GM18519 (cell line): ENCODE data around the gene STIM1.
"Not testable (repeated sequence)": the region's sequence is repeated elsewhere in the genome, so short reads cannot be mapped to it uniquely, and the experiment has no call there.

ENCODE experiments used
- ATAC-seq: cut with Tn5 transposase; IDR thresholded peaks from one replicate; pipeline ENCODE4 v1.9.1; 2021; ENCODE audit warnings: mild to moderate bottlenecking, moderate library complexity; ENCODE audit not compliant: unreplicated experiment, low FRiP score

The STIM1 gene

DNA sequence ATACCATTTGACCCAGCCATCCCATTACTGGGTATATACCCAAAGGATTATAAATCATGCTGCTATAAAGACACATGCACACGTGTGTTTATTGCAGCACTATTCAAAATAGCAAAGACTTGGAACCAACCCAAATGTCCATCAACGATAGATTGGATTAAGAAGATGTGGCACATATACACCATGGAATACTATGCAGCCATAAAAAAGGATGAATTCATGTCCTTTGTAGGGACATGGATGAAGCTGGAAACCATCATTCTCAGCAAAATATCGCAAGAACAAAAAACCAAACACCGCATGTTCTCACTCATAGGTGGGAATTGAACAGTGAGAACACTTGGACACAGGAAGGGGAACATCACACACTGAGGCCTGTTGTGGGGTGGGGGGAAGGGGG lies 197.7 kb downstream of the STIM1 start:
- not testable (repeated sequence) for ATAC-seq

DNA sequence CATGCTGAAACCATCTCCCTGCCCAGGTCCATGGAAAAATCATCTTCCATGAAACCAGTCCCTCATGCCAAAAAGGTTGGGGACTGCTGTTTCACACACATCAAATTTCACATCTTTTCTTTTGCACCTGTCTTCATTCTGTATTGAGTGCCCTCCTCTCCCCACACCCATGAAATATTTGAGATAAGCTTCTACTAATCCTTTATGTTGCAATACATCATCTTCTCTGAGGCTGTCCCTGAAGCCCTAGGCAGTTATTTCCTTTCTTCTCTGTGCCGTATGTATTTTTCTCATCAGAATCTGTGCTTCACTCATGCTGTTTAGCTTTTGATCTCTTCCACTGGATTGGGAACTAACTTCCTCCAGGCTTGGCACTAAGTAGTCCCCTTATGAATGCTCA lies 199.2 kb downstream of the STIM1 start:
- ATAC-seq: no peak

DNA sequence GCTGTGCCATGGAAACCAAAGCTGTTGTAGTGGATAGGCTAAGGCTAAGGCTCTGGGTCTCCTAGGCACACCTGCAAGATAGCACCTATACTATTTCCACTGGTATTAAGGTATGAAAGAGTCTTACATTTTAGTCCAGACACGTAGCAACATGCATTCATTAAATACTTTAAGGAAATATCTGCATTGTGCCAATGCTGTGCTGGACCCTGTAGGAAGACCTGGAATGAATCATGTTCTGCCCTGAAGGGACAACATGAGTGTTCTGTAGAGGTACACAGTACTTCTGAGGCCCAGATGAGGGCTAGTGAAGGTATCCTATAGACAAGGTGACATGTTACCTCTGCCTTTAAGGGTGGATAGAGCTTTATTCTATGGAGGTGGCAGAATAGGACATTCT lies 204.0 kb downstream of the STIM1 start:
- no peak for ATAC-seq

DNA sequence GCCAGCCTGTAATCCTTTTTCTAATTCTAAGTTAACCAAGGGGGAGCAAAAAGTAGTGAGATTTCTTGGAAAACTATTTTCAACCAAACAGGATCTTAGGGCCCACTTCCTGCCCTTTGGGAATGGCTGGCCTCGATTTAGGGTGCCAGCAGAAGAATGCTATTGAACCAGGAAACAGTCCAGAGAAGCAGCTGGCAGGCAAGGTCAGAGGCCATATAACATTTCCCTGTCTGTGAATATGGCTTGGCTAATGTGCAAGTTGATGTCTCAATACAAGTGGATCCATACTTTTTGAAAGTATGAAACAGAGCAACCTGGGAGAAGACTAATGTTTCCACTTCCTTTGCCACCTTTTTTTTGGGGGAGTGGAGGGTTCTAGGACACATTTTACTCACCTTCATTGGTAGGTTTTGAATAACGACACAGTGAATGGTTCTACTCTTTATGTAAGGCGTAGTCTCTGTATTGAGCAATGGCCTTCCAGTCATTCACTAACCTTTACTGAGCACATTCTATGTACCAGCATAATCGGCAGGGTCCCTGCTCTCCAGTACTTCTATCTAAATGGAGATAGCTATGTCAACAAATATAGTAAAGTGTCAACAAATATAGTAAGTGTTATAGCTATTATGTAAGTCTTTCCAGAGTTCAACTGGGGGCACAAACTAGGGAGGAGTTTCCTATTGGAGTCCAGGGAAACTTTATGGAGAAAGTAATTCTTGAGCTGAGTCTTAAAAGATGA lies 204.9 kb downstream of the STIM1 start:
- no peak for ATAC-seq

DNA sequence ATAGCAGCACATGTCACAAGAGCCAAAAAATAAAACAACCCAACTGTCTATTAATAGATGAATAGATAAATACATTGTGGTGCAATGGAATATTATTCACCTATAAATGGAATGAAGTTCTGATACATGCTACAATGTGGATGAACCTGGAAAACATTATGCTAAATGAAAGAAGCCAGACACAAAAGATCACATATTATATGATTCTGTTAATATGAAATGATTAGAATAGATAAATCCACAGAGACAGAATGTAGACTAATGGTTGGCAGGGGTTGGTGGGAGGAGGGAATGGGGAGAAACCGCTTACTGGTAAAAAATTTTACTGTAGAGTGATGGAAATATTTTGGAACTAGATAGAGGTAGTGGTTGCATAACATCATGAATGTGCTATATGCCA lies 206.2 kb downstream of the STIM1 start:
- ATAC-seq: no peak

DNA sequence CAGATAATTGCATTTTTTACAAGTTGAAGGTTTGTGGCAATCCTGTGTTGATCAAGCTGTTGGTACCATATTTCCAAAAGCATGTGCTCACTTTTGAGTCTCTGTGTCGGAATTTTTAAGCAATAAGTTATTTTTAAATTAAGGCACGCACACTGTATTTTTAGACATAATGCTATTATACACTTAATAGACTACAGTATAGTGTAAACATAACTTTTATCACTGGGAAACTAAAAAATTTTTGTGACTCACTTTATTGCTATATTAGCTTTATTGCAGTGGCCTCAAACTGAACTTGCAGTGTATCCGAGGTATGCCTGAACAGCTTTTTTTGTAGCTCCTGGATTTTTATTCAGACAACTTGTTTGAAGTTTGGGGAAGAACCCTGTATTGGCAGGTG lies 207.9 kb downstream of the STIM1 start:
- no peak for ATAC-seq

DNA sequence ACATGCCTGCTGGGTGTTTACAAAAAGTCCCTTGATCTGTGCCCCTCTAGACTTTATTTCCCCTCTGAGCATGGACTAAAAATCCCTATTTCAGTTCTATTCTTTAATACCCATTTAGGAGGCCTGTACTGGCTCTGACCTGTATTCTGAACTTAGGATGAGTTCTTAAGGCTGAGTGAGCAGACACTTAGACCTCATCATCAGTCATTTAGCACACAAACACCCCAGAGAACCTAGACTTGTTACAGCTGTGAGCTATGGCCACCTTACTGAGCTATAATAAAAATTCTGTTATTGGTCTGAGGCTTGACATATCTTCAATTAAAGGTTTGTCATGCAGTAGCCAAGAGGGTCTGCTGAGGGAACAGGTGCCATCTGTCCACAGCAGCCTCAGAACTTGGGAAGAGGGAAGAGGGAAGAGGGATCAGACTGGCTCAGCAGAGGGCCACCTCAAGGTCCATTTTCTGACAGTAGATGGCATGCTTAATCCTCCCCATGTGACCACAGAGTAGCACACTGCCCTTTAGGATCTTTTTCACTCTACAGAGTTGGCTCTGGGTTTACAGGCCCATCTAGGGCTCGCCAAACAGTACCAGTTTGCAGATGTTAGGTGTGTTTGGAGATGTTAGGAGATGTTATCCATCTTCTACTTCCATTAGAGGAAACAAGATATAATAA lies 209.0 kb downstream of the STIM1 start:
- no peak for ATAC-seq

DNA sequence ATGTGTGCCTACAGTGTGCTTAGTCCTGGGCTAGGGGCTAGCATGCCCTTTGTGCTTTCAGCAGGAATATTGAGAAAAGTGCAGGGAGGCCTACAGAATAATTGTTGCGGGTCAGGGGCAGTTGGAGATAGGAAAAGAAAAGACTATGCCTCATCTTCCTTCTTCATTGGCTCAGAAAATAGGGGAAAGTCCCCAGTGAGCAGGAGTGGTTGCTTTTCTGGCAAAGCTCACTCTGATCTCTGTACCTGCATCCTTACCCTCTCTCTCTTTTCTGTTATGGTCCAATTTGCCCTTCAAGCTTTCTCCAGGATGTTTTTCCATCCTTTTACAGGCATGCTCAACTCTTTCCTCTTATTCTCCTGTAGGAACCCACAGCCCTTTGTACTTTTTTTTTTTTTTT lies 209.6 kb downstream of the STIM1 start:
- ATAC-seq: no peak

DNA sequence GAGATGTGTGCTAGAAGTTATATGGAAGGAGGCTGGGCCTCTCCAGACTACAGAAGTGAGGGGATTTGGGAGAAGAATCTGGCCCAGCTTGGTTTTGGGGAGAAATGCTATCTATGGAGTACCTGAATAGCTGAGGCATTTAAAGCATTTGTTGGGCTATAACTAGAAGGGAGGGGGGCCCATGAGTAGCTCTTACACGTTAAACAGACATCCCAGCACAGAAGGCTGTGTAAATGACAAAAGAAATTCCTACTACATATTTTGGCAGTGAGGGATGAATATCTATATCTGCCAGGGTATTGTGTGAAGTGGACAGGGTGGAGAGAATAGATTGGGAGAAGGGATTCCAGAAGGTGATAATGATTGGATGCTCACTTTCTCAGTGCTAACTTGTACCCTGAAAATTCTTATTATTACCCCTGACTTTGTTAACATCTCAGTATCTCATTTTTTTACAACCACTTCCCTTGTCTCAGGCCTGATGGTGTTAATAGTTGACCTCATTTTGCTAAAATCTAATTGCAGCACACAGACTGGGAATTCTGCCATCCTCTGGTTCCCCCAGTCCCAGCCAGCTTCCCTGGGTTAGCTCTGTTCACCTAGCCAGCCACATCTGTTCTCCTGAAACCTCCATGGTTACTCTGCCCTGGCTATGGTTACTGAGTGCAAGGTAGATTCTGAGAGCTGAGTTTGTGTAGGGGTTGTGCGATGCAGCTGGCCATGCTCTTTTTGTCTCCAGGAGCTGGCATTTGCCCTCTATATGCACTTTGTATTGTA lies 210.3 kb downstream of the STIM1 start:
- no peak for ATAC-seq

DNA sequence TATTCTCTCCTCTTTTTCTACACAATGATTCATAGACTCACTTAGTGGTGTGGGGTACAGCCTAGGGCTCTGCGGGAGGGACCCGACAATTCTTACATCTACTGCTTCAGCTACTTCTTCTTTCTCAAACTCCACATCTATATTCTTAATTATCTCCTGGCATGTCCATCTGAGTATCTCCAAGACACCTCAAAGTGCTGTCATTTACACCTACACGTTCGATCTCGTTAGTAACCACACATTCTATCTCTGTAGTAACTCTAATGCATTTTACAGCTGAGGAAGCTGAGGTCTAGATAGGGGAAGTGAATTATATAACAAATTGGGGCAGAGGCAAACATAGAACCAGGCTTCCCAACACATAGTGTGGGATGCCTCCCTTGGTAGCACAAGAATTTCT lies 211.4 kb downstream of the STIM1 start:
- no peak for ATAC-seq

DNA sequence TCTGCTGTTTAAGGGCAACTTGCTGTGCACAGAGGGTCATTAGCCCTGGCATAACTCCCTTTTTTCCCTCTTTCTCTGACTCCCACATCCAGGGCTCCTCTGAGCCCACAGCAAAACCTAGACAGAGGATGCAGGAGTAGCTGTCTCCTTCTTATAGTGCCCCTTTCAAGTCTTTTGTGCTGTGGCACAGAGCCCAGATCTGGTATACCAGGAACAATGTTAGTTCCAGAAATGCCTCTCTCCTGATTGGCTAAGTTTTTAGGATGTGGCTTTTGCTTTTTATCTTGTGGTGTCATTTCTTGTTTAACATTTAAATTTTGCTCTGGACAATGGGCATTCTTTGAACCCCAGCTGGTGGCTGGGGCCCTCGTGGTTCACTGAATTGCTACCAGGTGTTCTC lies 213.5 kb downstream of the STIM1 start:
- no peak for ATAC-seq

DNA sequence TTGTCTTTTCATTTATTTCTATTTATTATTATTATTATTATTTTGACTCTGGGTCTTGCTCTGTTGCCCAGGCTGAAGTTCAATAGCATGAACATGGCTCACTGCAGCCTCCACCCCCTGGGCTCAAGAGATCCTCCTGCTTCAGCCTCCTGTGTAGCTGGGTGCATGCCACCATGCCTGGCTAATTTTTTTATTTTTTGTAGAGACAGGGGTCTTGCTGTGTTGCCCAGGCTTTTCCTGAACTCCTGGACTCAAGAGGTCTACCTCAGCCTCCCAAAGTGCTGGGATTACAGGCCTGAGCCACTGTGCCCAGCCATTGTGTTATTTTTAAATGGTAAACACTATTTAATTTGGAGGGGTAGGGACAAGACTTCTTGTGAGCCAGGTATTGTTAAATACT lies 215.9 kb downstream of the STIM1 start:
- ATAC-seq: no peak

DNA sequence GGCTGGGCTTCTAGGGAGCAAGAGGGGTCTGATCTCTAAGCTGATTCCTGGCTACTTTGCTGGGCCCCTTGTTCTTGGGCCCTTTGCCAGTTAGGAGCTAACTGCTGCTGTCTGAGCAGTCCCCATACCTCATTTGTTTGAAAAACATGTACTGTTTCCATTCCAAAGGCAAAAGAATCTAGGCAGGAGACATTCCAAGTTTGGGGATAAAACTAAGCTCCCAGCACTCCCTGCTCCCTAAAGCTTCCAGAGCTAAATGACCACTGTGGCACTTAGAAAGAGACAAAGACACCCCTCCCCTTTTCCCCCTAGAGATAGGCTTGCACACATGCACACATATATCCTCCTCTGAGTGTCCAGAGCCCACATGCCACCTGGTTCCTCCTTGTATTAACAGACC lies 216.4 kb downstream of the STIM1 start:
- ATAC-seq: no peak

DNA sequence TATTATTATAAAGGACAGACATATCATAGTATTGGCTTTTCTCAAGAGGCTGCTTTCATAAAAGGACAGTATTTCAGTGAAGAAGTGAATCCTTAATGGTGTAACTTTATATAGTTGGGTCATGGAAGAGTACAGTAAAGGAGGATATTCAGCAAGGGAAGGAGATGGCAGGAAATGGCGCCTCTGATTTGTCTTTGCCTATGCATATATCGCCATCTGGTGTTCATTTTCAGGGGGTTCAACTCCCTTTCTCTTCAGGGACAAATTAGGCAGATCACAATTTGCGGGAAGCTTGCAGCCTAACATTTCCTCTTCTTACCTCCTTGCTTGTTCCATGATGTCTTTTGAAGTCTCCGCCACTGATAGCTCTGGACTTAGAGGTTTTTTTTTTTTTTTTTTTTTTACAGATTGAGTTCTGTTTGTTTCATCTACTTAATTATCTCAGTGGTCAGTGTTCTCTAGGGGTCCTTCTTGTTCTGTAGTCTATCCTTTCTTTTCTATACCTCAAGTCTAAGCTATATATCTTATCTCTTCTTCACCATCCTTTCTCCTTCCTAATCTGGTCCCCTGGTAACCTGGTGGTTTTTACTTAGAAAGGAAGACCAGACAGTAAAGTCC lies 217.3 kb downstream of the STIM1 start:
- no peak for ATAC-seq

DNA sequence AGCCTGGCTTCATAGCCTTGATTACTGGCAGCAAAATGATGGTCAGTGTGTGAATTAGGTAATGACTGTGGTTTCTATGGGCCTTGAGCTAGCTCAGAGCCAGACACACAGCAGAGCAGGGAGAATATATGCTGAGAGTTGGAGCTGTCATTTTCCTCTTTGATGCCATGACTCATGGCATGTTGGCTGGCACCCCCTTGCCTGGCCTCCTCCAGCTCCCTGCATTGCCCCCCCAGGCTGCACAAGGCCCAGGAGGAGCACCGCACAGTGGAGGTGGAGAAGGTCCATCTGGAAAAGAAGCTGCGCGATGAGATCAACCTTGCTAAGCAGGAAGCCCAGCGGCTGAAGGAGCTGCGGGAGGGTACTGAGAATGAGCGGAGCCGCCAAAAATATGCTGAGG lies 218.8 kb downstream of the STIM1 start:
- ATAC-seq: no peak

DNA sequence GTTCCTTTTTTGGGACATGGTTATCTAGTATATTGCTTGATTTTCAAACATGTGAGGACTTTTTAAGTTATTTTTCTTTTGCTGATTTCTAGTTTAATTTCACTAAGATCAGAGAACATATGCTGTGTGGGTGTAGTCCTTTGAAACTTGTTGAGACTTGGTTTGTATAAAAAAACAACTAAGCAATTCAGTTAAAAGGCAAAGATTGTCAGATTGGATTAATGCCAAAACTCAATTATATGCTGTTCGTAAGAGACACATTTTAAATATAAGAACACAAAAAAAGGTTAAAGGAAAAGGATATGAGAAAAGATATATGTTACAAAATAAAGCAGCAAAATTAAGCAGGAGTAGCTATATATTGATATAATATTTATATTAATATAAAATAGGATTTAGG lies 221.3 kb downstream of the STIM1 start:
- ATAC-seq: no peak

DNA sequence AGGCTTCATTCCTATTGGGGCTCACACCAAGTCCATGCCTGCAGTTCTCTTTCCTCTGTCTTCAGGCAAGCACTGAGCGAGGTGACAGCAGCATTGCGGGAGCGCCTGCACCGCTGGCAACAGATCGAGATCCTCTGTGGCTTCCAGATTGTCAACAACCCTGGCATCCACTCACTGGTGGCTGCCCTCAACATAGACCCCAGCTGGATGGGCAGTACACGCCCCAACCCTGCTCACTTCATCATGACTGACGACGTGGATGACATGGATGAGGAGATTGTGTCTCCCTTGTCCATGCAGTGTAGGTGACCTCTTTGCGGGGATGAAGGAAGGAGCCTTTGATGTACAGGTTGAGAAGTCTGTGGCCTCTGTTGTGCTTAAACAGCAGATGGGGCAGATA lies 227.7 kb downstream of the STIM1 start:
- ATAC-seq: no peak

DNA sequence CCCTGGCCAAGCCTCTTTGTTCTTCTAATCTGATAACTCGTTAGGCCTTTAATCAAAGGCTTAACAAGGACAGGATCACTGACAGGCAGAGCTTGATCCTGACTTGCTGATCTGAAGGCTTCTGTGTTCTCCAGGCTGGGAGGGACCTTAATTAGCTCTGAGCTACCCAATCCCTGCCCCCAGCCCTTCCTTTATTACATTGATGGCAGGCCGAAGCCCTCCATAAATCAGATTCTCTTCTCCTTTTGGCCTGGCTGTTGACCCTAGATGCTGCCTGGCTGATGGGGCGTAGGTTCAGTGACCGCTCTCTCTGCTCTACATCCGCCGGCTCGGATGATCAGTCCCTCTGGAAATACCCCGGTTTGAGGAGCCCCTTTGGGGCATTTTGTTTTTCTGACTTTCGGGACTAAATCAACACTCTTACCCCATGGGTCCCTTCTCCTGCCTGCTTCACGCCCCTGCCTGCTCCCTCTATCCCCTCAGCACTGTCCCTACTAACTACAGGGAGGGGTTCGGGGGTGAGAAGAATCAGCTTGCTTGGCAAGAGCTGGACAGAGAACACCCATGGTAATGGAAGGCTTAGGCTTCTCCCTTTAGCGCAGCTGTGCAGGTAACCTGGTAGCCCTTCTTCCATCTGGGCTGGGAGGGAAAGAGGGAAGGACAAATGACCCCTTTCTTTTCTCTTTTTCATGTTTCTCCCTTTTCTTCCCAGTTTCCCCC lies 229.1 kb downstream of the STIM1 start:
- ATAC-seq: no peak

DNA sequence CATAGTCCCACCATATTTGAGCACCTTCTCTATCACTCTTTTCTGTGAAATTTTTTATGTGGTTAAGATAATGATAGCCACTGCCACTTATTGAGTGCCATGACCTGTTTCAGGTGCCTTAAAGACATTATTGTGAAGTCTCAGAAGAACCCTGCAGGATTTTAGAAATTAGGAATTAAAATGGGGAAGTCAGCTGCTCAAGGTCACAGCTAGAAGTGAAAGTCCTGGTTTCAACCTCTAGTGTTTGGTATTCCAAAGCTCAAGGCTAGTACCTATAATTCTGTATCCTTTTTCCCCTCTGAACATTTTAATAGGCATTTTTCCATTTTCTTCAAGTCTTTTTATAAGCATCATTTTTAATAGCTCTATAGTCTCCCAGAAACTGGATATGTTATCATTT lies 230.1 kb downstream of the STIM1 start:
- no peak for ATAC-seq

DNA sequence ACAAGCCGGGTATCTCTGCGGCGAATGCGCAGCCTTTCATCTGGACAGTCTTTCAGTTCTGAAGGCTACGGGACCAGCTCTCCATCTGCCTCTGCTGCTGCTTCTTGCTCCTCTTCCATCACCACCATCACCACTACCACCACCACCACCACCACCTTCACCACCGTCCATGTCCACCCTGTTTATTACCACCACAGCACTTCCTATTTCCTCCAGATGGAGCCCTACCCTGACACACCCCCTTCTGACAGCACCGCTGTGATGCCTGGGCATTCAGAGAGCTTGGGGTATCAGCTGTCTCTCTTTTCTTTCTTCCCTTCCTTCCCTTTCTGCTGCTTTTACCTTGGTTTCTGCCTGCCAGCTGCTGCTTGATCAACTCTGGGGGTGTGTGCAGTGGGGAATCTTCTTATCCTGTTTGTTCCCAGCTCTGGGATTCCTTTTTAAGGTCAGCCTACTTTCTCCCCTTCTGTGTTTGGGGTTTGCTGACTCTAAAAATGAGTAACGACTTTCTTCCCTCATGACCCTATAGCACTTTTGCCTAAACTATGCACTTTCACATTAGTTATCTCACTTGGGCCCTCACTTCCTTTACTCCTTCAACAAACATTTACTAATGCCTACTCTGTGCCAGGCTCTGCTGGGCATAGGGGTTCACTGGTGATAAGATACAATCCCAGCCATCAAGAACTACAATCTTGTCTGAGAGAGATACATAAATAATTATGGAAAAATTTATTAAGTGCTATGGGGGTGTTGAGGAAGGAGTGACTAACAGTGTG lies 231.3 kb downstream of the STIM1 start:
- ATAC-seq: no peak
